ENCODE measurements around the gene PLTP. TPM values are rescaled to one million over a fixed set of nuclear protein-coding genes. Genes with fewer than 3 reads are reported as not detected.

The PLTP gene
- total and polyA plus RNA-seq, 2 experiments from 2014 or later: 108 to 160 TPM

GRCh38 chr20:45866454-45866853 is 45.5 kb downstream of the PLTP start:
- Histone ChIP-seq H3K27me3 (ENCODE audit: insufficient read depth) (no peaks in the 10 kb centered on the region), H3F3A (replicated peaks; ENCODE audit: low read depth) (0 out of 2 replicates have a peak, but pooled peaks cover 6% of the 10 kb centered on the region), H3K9me2 (ENCODE audit: insufficient read depth) (no peaks in the 10 kb centered on the region), H3K79me2 (replicated peaks; ENCODE audit: insufficient read depth) (no peaks in the 10 kb centered on the region), H3K4me2 (no peak overlapping the region), H3K27ac (ENCODE audit: low read depth) (no peak overlapping the region), H3K4me3 (no peak overlapping the region), H3K36me3 (ENCODE audit: insufficient read depth) (no peaks in the 10 kb centered on the region), H3K4me1 (ENCODE audit: insufficient read depth) (no peaks in the 10 kb centered on the region), H2AFZ (no peak overlapping the region), H4K20me1 (replicated peaks; ENCODE audit: insufficient read depth) (no peaks in the 10 kb centered on the region)
- Mint-ChIP-seq H3K27me3 (ENCODE audit: insufficient read depth, low read depth, poor library complexity) (no peaks in the 10 kb centered on the region), H3K4me1 (no peaks in the 10 kb centered on the region), H3K9me3 (no peaks in the 10 kb centered on the region), H3K27ac (no peak overlapping the region), H3K36me3 (ENCODE audit: low read depth) (no peaks in the 10 kb centered on the region), H3K4me3 (no peak overlapping the region)
- ATAC-seq (no peak), DNase-seq (ENCODE audit: low spot score) (no peak)
- no peak for TF ChIP-seq JUNB (IDR thresholded peaks at IDR 0.05; ENCODE audit: unreplicated experiment)
- TF ChIP-seq ZNF114 (CRISPR knock-in tag; IDR thresholded peaks at IDR 0.05): no peak
- no peak for TF ChIP-seq POLR2AphosphoS5 (IDR thresholded peaks at IDR 0.05; ENCODE audit: low read depth)
- TF ChIP-seq STAT1 (IDR thresholded peaks at IDR 0.05; ENCODE audit: unreplicated experiment): no peak
- TF ChIP-seq EZH2 (IDR thresholded peaks at IDR 0.05; ENCODE audit: low read depth, unreplicated experiment): no peak
- no peak for TF ChIP-seq CREB1 (CRISPR knock-in tag; IDR thresholded peaks at IDR 0.05; ENCODE audit: low read depth)
- TF ChIP-seq EZH2phosphoT487 (IDR thresholded peaks at IDR 0.05; ENCODE audit: unreplicated experiment): no peak
- TF ChIP-seq, protein P1, sequence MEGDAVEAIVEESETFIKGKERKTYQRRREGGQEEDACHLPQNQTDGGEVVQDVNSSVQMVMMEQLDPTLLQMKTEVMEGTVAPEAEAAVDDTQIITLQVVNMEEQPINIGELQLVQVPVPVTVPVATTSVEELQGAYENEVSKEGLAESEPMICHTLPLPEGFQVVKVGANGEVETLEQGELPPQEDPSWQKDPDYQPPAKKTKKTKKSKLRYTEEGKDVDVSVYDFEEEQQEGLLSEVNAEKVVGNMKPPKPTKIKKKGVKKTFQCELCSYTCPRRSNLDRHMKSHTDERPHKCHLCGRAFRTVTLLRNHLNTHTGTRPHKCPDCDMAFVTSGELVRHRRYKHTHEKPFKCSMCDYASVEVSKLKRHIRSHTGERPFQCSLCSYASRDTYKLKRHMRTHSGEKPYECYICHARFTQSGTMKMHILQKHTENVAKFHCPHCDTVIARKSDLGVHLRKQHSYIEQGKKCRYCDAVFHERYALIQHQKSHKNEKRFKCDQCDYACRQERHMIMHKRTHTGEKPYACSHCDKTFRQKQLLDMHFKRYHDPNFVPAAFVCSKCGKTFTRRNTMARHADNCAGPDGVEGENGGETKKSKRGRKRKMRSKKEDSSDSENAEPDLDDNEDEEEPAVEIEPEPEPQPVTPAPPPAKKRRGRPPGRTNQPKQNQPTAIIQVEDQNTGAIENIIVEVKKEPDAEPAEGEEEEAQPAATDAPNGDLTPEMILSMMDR (conservative IDR thresholded peaks at IDR 0.05; ENCODE audit: low read depth in 2 of 2): no peak
- TF ChIP-seq ETS1 (IDR thresholded peaks at IDR 0.05): no peak

DNA sequence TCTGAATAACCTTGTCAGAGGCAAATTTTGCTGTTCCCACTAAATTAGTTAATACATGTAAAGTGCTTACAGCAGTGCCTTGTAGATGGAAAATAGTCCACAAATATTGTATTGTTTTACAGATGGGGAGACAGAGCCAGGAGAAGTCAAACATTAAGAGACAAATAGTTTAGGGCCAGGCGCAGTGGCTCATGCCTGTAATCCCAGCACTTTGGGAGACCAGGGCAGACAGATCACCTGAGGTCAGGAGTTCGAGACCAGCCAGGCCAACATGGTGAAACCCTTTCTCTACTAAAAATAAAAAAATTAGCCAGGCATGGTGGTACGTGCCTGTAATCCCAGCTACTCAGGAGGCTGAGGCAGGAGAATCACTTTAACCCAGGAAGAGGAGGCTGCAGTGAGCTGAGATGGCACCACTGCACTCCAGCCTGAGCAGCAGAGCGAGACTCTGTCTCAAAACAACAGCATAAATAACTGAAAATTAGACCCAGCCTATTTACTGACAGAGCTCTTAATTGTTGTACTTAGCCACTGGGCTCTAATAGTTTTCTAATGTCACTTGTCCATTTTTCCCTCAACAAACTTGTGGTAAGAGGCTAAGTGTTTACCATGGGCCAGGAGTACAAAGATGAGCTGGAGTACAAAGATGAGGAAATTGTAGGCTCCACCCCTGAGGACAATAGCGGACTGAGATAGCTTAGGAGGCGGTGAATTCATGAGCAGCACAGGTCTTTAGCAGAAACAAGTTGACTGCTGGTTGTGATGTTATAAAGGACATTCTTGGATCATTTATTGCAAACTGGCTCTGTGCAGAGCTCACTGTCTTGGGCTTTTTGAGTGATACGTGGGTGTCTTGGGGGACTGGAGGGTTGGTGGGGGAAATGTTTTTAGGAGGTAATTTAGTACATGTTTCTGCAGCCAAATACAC is 48.1 kb downstream of the PLTP start:
- H3K36me3 Mint-ChIP-seq (ENCODE audit: low read depth): peaks cover 3% of the 10 kb centered on the region; the same call in 1 of the 3 replicates
- Histone ChIP-seq H3K36me3 (ENCODE audit: insufficient read depth) (0 out of 2 replicates have a peak, but pooled peaks cover 3% of the 10 kb centered on the region), H4K20me1 (replicated peaks; ENCODE audit: insufficient read depth) (no peaks in the 10 kb centered on the region), H3K4me1 (ENCODE audit: insufficient read depth) (peaks cover 14% of the 10 kb centered on the region), H2AFZ (no peak overlapping the region), H3K4me3 (no peak overlapping the region), H3K9me2 (ENCODE audit: insufficient read depth) (no peaks in the 10 kb centered on the region), H3F3A (replicated peaks; ENCODE audit: low read depth) (0 out of 2 replicates have a peak, but pooled peaks cover 6% of the 10 kb centered on the region), H3K27me3 (ENCODE audit: insufficient read depth) (no peaks in the 10 kb centered on the region), H3K27ac (ENCODE audit: low read depth) (no peak overlapping the region), H3K79me2 (replicated peaks; ENCODE audit: insufficient read depth) (peaks cover 2% of the 10 kb centered on the region; the same call in 1 of the 2 replicates), H3K4me2 (no peak overlapping the region)
- ATAC-seq (no peak), DNase-seq (ENCODE audit: low spot score) (no peak)
- no peaks in the 10 kb centered on the region for H3K9me3 Mint-ChIP-seq
- H3K4me3 Mint-ChIP-seq: no peak overlapping the region
- no peaks in the 10 kb centered on the region for H3K27me3 Mint-ChIP-seq (ENCODE audit: insufficient read depth, low read depth, poor library complexity)
- peaks cover 13% of the 10 kb centered on the region for H3K4me1 Mint-ChIP-seq
- no peak overlapping the region for H3K27ac Mint-ChIP-seq
- TF ChIP-seq ETS1 (IDR thresholded peaks at IDR 0.05): no peak
